B cell (primary cell): ENCODE measurements around the gene PRR16. TPM values are rescaled to one million over a fixed set of nuclear protein-coding genes. Genes with fewer than 3 reads are reported as not detected.

Experiments used
- ATAC-seq: fragments of 200-7000 bp; cut with Tn5 transposase; one replicate; pipeline ENCODE4 v1.10.0; 2021; ENCODE audit warnings: low read depth, mild to moderate bottlenecking, moderate number of reproducible peaks, moderate library complexity
- CTCF ChIA-PET: fragments of 350-600 bp; sonication (Branson Sonifier 250); formaldehyde crosslinking; loops from one replicate; lab custom pipeline; 2021; ENCODE audit warnings: antibody characterized with exemption, inconsistent platforms; lab: Charles Lee
- POLR2A ChIA-PET: fragments of 350-600 bp; sonication (Branson Sonifier 250); formaldehyde crosslinking; loops from one replicate; lab custom pipeline; 2021; ENCODE audit warnings: antibody characterized with exemption; lab: Charles Lee
- DNase-seq: peaks from one replicate; pipeline ENCODE4 v3.0.0; 2013
- H2AFZ ChIP-seq: 2 replicates; pipeline ENCODE4 v1.6.1; 2012; ENCODE audit warnings: mild to moderate bottlenecking, low read depth, low read length; ENCODE audit not compliant: insufficient read depth, poor library complexity, severe bottlenecking
- H3K27ac ChIP-seq, 2 donors: 1 replicate in 1 of 2; 2 replicates in 1 of 2; pipeline ENCODE4 v1.5.1; 2012 to 2013; ENCODE audit warnings: low read length in 2 of 2, mild to moderate bottlenecking in 2 of 2, moderate library complexity in 1 of 2
- H3K27me3 ChIP-seq, 4 experiments: fragments of 200-600 bp in 1 of 4; sonication (generic) in 1 of 4; replicated peaks in 1 of 4; 1 replicate in 2 of 4; 2 replicates in 2 of 4; pipeline versions ENCODE4 v1.6.1 to v1.7.0; 2013 to 2016; ENCODE audit warnings: low read length in 3 of 4, mild to moderate bottlenecking in 2 of 4, mixed read lengths in 1 of 4, moderate library complexity in 1 of 4; ENCODE audit not compliant: insufficient read depth in 4 of 4, control insufficient read depth in 3 of 4; ENCODE audit errors: control extremely low read depth in 1 of 4
- H3K36me3 ChIP-seq, 2 experiments: replicated peaks in 1 of 2; 1 replicate in 1 of 2; 2 replicates in 1 of 2; pipeline versions ENCODE4 v1.6.1 to v1.7.1; 2013; ENCODE audit warnings: low read length in 1 of 2; ENCODE audit not compliant: insufficient read depth in 2 of 2, control insufficient read depth in 1 of 2; ENCODE audit errors: control extremely low read depth in 1 of 2, extremely low read depth in 1 of 2
- H3K4me1 ChIP-seq, 2 donors: fragments of 200-600 bp in 1 of 2; sonication (generic) in 1 of 2; 1 replicate in 1 of 2; 2 replicates in 1 of 2; pipeline versions ENCODE4 v1.5.1 to v1.6.1; 2013 to 2017; ENCODE audit warnings: low read length in 2 of 2; ENCODE audit not compliant: control insufficient read depth in 2 of 2, insufficient read depth in 2 of 2
- H3K4me2 ChIP-seq: replicated peaks from 2 replicates; pipeline ENCODE3; 2012; ENCODE audit warnings: mild to moderate bottlenecking, low read depth, low read length; ENCODE audit not compliant: poor library complexity, severe bottlenecking
- H3K4me3 ChIP-seq, 5 experiments: fragments of 200-600 bp in 1 of 5; sonication (generic) in 1 of 5; 1 replicate in 3 of 5; 2 replicates in 2 of 5; pipeline versions ENCODE4 v1.5.1 to v1.7.0; 2011 to 2016; ENCODE audit warnings: low read length in 4 of 5, mild to moderate bottlenecking in 4 of 5, low read depth in 2 of 5, control low read depth in 1 of 5, moderate library complexity in 1 of 5; ENCODE audit not compliant: insufficient read depth in 1 of 5; ENCODE audit errors: control extremely low read depth in 1 of 5, extremely low read depth in 1 of 5
- H3K79me2 ChIP-seq: fragments of 200-600 bp; sonication (generic); one replicate; pipeline ENCODE4 v1.6.0; 2016; ENCODE audit warnings: low read length; ENCODE audit not compliant: control insufficient read depth, insufficient read depth
- H3K9ac ChIP-seq: fragments of 200-600 bp; sonication (generic); 2 replicates; pipeline ENCODE4 v1.6.1; 2017; ENCODE audit warnings: mild to moderate bottlenecking, low read length, moderate library complexity
- H3K9me3 ChIP-seq, 3 donors: one replicate each; pipeline versions ENCODE4 v1.6.1 to v1.7.1; 2013; ENCODE audit warnings: low read length in 2 of 3; ENCODE audit not compliant: control insufficient read depth in 2 of 3, insufficient read depth in 1 of 3; ENCODE audit errors: control extremely low read depth in 1 of 3
- H4K20me1 ChIP-seq: 2 replicates; pipeline ENCODE4 v1.6.0; 2012; ENCODE audit warnings: mild to moderate bottlenecking, low read length; ENCODE audit not compliant: insufficient read depth, control insufficient read depth, poor library complexity, severe bottlenecking
- H3K27ac Mint-ChIP-seq: one replicate; pipeline ENCODE4 v1.8.0; 2021; ENCODE audit warnings: mixed read lengths
- H3K27me3 Mint-ChIP-seq: one replicate; pipeline ENCODE4 v1.8.0; 2021; ENCODE audit warnings: mixed read lengths
- H3K4me1 Mint-ChIP-seq: one replicate; pipeline ENCODE4 v1.8.0; 2021; ENCODE audit warnings: mixed read lengths
- H3K4me3 Mint-ChIP-seq: one replicate; pipeline ENCODE4 v1.8.0; 2021; ENCODE audit warnings: mixed read lengths
- H3K9me3 Mint-ChIP-seq: one replicate; pipeline ENCODE4 v1.8.0; 2022; ENCODE audit warnings: mixed read lengths; ENCODE audit not compliant: insufficient read depth
- CTCF ChIP-seq: fragments of 200-600 bp; IDR thresholded peaks from one replicate; pipeline ENCODE4 v1.8.0; 2022; ENCODE audit warnings: antibody characterized with exemption, mild to moderate bottlenecking
- EZH2 ChIP-seq: IDR thresholded peaks from 2 replicates; pipeline ENCODE4 v1.6.1; 2012; ENCODE audit warnings: borderline replicate concordance, low read depth, mild to moderate bottlenecking, moderate library complexity, low read length; ENCODE audit not compliant: insufficient read depth, poor library complexity, severe bottlenecking
- WGBS: methylation state at CpG from one replicate; pipeline ENCODE4 v1.1.5; 2013; ENCODE audit warnings: missing lambda C conversion rate; ENCODE audit not compliant: insufficient coverage; 5-methylcytosine and 5-hydroxymethylcytosine counted together
- intact Hi-C: fragments of 100-400 bp; cut with micrococcal nuclease; formaldehyde crosslinking; loops from one replicate; pipeline ENCODE4 v1.10.0; 2022
- polyA plus RNA-seq: library from polyadenylated mRNA; depleted of rRNA; stranded (reverse); fragments of >200 nt; gene quantifications from 2 replicates; pipeline ENCODE4 v1.2.3, GENCODE V29; 2012
- total RNA-seq, 2 donors: library from RNA; stranded (reverse); fragments of 120-200 nt in 1 of 2; gene quantifications; 1 replicate in 1 of 2; 2 replicates in 1 of 2; pipeline versions ENCODE4 v1.2.3 to v1.2.4, GENCODE V29; 2013 to 2022

Gene PRR16
- total and polyA plus RNA-seq, 2 donors (not counting 1 experiment from before 2014, with no cell fraction given) = 0.16 TPM; not detected in 1

GRCh38 chr5:120476063-120476462, 12.0 kb downstream of the PRR16 start:
- WGBS = 100% methylated on average over 1 of the region's 1 CpG
- Histone ChIP-seq H3K4me3 (no peak overlapping the region), H4K20me1 (no peaks in the 10 kb centered on the region), H3K9ac (no peak overlapping the region), H2AFZ (no peak overlapping the region), H3K9me3 (no peaks in the 10 kb centered on the region), H3K4me2 (no peak overlapping the region), H3K4me1 (no peaks in the 10 kb centered on the region), H3K36me3 (no peaks in the 10 kb centered on the region), H3K79me2 (no peaks in the 10 kb centered on the region), H3K27ac (no peak overlapping the region), H3K27me3 (peaks cover 0 to 4% (median 0%) of the 10 kb centered on the region in 4 experiments)
- no peak overlapping the region for H3K27ac Mint-ChIP-seq
- H3K4me3 Mint-ChIP-seq = no peak overlapping the region
- ChIA-PET CTCF (no interaction called here), POLR2A (no interaction called here)
- no peak for DNase-seq
- H3K9me3 Mint-ChIP-seq = no peaks in the 10 kb centered on the region
- TF ChIP-seq CTCF = no peak
- no peak for TF ChIP-seq EZH2
- intact Hi-C loops = no loop called here
- H3K4me1 Mint-ChIP-seq = no peaks in the 10 kb centered on the region
- H3K27me3 Mint-ChIP-seq = peaks cover 4% of the 10 kb centered on the region
- no peak for ATAC-seq

- ChIA-PET POLR2A (no interaction called here), CTCF (no interaction called here)
- DNase-seq = no peak
- no peaks in the 10 kb centered on the region for H3K79me2 ChIP-seq
- H2AFZ ChIP-seq = no peak overlapping the region
- no peak overlapping the region for H3K9ac ChIP-seq
- H3K27ac ChIP-seq = no peak overlapping the region
- WGBS = no CpG with 5 or more reads among the region's 4 CpGs
- H3K4me2 ChIP-seq = no peak overlapping the region
- Mint-ChIP-seq H3K4me3 (no peak overlapping the region), H3K27ac (no peak overlapping the region), H3K4me1 (no peaks in the 10 kb centered on the region), H3K9me3 (no peaks in the 10 kb centered on the region), H3K27me3 (no peaks in the 10 kb centered on the region)
- no peaks in the 10 kb centered on the region for H4K20me1 ChIP-seq
- intact Hi-C loops = no loop called here
- no peaks in the 10 kb centered on the region for H3K4me1 ChIP-seq
- H3K27me3 ChIP-seq = peaks cover 0 to under 1% (median 0%) of the 10 kb centered on the region in 4 experiments
- TF ChIP-seq EZH2 = no peak
- no peak for TF ChIP-seq CTCF
- H3K9me3 ChIP-seq = no peaks in the 10 kb centered on the region
- ATAC-seq = no peak
- no peaks in the 10 kb centered on the region for H3K36me3 ChIP-seq
- H3K4me3 ChIP-seq = no peak overlapping the region
Measured at GRCh38 chr5:120479066-120479465, 15.0 kb downstream of the PRR16 start.
